ENCODE results near the gene RGS7BP.

GRCh38 chr5:64628901-64629300 is 123.1 kb downstream of the RGS7BP start:
- TF ChIP-seq STAT1 (conservative IDR thresholded peaks at IDR 0.05) (no peak), CTCF (IDR thresholded peaks at IDR 0.05 in 2 of 3, conservative IDR thresholded peaks at IDR 0.05 in 1 of 3; ENCODE audit: control insufficient read depth in 2 of 3, extremely low read depth in 1 of 3, insufficient read depth in 1 of 3, low read depth in 3 of 3, low read length in 3 of 3) (no peak), PRDM15 (CRISPR knock-in tag; IDR thresholded peaks at IDR 0.05) (no peak), HDAC6 (IDR thresholded peaks at IDR 0.05; ENCODE audit: unreplicated experiment) (no peak), POLR2AphosphoS5 (IDR thresholded peaks at IDR 0.05; ENCODE audit: low read length) (no peak), ZNF217 (IDR thresholded peaks at IDR 0.05) (no peak), ESRRA (IDR thresholded peaks at IDR 0.05; ENCODE audit: low read length) (no peak), MAX (IDR thresholded peaks at IDR 0.05; ENCODE audit: low read depth, low read length) (no peak), ATF2 (IDR thresholded peaks at IDR 0.05; ENCODE audit: low read length) (no peak), SUZ12 (IDR thresholded peaks at IDR 0.05; ENCODE audit: unreplicated experiment) (no peak), NR2F1 (conservative IDR thresholded peaks at IDR 0.05) (no peak), POLR2A (IDR thresholded peaks at IDR 0.05; ENCODE audit: low read depth, low read length) (no peak), RFX5 (IDR thresholded peaks at IDR 0.05; ENCODE audit: low read depth, low read length) (no peak)
